Large intestine (tissue), 3 donors: ENCODE measurements around the gene KMT2C. TPM values are rescaled to one million over a fixed set of nuclear protein-coding genes. Genes with fewer than 3 reads are reported as not detected.

Experiments used
- DNase-seq, 2 donors: peaks; one replicate each; pipeline versions ENCODE4 v3.0.0 to v3.0.0-alpha.2; 2013
- H3K27ac ChIP-seq: one replicate; pipeline ENCODE4 v1.5.1; 2013; ENCODE audit warnings: low read length
- H3K27me3 ChIP-seq: 2 replicates; pipeline ENCODE4 v1.6.1; 2013; ENCODE audit warnings: low read length; ENCODE audit not compliant: control insufficient read depth, insufficient read depth
- H3K36me3 ChIP-seq: 2 replicates; pipeline ENCODE4 v1.6.1; 2013; ENCODE audit warnings: low read length; ENCODE audit not compliant: control insufficient read depth, insufficient read depth
- H3K4me1 ChIP-seq: one replicate; pipeline ENCODE4 v1.6.1; 2013; ENCODE audit warnings: low read length; ENCODE audit not compliant: control insufficient read depth, insufficient read depth
- H3K4me3 ChIP-seq: one replicate; pipeline ENCODE4 v1.5.1; 2013; ENCODE audit warnings: low read length
- H3K9me3 ChIP-seq: one replicate; pipeline ENCODE4 v1.6.1; 2013; ENCODE audit warnings: mild to moderate bottlenecking, low read depth, low read length, moderate library complexity; ENCODE audit not compliant: control insufficient read depth
- WGBS: methylation state at CpG from one replicate; pipeline ENCODE4 v1.1.5; 2013; ENCODE audit warnings: low lambda C conversion rate; ENCODE audit not compliant: insufficient coverage; 5-methylcytosine and 5-hydroxymethylcytosine counted together
- polyA plus RNA-seq: library from polyadenylated mRNA; unstranded; fragments of 120-200 nt; gene quantifications from one replicate; pipeline ENCODE4 v1.2.1, GENCODE V29; 2013

The KMT2C gene
- polyA plus RNA-seq, 1 donor = 34.1 TPM

GRCh38 chr7:152120210-152120609 lies 315.6 kb downstream of the KMT2C start:
- WGBS = 100% methylated on average over 1 of the region's 6 CpGs
- H3K4me3 ChIP-seq = no peak overlapping the region
- H3K27me3 ChIP-seq = no peaks in the 10 kb centered on the region
- H3K27ac ChIP-seq = no peak overlapping the region
- H3K36me3 ChIP-seq = peaks cover 68% of the 10 kb centered on the region
- no peaks in the 10 kb centered on the region for H3K9me3 ChIP-seq
- DNase-seq = no peak
- H3K4me1 ChIP-seq = no peaks in the 10 kb centered on the region

GRCh38 chr7:152117356-152117755 lies 318.4 kb downstream of the KMT2C start:
- no peaks in the 10 kb centered on the region for H3K9me3 ChIP-seq
- H3K4me3 ChIP-seq = no peak overlapping the region
- peaks cover 62% of the 10 kb centered on the region for H3K36me3 ChIP-seq
- no peak overlapping the region for H3K27ac ChIP-seq
- no peaks in the 10 kb centered on the region for H3K27me3 ChIP-seq
- no peaks in the 10 kb centered on the region for H3K4me1 ChIP-seq
- DNase-seq = no peak
- WGBS = no CpG with 5 or more reads among the region's 8 CpGs

- H3K4me3 ChIP-seq = no peak overlapping the region
- H3K36me3 ChIP-seq = peaks cover 54% of the 10 kb centered on the region
- H3K4me1 ChIP-seq = no peaks in the 10 kb centered on the region
- no CpG with 5 or more reads among the region's 9 CpGs for WGBS
- no peak overlapping the region for H3K27ac ChIP-seq
- H3K27me3 ChIP-seq = no peaks in the 10 kb centered on the region
- no peak for DNase-seq
- no peaks in the 10 kb centered on the region for H3K9me3 ChIP-seq
Measured at GRCh38 chr7:152115021-152115718, 320.6 kb downstream of the KMT2C start.

- no peaks in the 10 kb centered on the region for H3K4me1 ChIP-seq
- H3K27me3 ChIP-seq = no peaks in the 10 kb centered on the region
- H3K9me3 ChIP-seq = no peaks in the 10 kb centered on the region
- no peak overlapping the region for H3K27ac ChIP-seq
- DNase-seq = no peak
- H3K36me3 ChIP-seq = peaks cover 46% of the 10 kb centered on the region
- H3K4me3 ChIP-seq = no peak overlapping the region
Measured at GRCh38 chr7:152112829-152113228, 323.0 kb downstream of the KMT2C start.

GRCh38 chr7:152108359-152108758 lies 327.4 kb downstream of the KMT2C start:
- Histone ChIP-seq H3K36me3 (peaks cover 40% of the 10 kb centered on the region), H3K27me3 (no peaks in the 10 kb centered on the region), H3K4me3 (no peak overlapping the region), H3K4me1 (no peaks in the 10 kb centered on the region), H3K27ac (no peak overlapping the region), H3K9me3 (no peaks in the 10 kb centered on the region)
- WGBS = 91% methylated on average over 4 of the region's 7 CpGs
- DNase-seq = no peak

- WGBS = 80% methylated on average over 1 of the region's 17 CpGs
- H3K9me3 ChIP-seq = no peaks in the 10 kb centered on the region
Measured at GRCh38 chr7:152107945-152108344, 327.9 kb downstream of the KMT2C start.

GRCh38 chr7:152106990-152107389 lies 328.8 kb downstream of the KMT2C start:
- Histone ChIP-seq H3K9me3 (no peaks in the 10 kb centered on the region), H3K4me3 (no peak overlapping the region), H3K36me3 (peaks cover 42% of the 10 kb centered on the region), H3K27ac (no peak overlapping the region), H3K27me3 (no peaks in the 10 kb centered on the region), H3K4me1 (no peaks in the 10 kb centered on the region)
- no peak for DNase-seq
- WGBS = 90% methylated on average over 2 of the region's 4 CpGs

More at GRCh38 chr7:152107945-152108344, 327.9 kb downstream of the KMT2C start:
- H3K36me3 ChIP-seq = peaks cover 41% of the 10 kb centered on the region
- H3K4me1 ChIP-seq = no peaks in the 10 kb centered on the region
- H3K27ac ChIP-seq = no peak overlapping the region
- DNase-seq = no peak
- H3K27me3 ChIP-seq = no peaks in the 10 kb centered on the region
- no peak overlapping the region for H3K4me3 ChIP-seq

GRCh38 chr7:152105205-152105604 lies 330.6 kb downstream of the KMT2C start:
- H3K4me1 ChIP-seq = peaks cover 4% of the 10 kb centered on the region
- no peak for DNase-seq
- no CpG with 5 or more reads among the region's 11 CpGs for WGBS
- H3K36me3 ChIP-seq = peaks cover 32% of the 10 kb centered on the region
- H3K27me3 ChIP-seq = no peaks in the 10 kb centered on the region
- no peak overlapping the region for H3K4me3 ChIP-seq
- H3K27ac ChIP-seq = no peak overlapping the region
- H3K9me3 ChIP-seq = no peaks in the 10 kb centered on the region

- no peak overlapping the region for H3K27ac ChIP-seq
- H3K36me3 ChIP-seq = peaks cover 24% of the 10 kb centered on the region
- no peak overlapping the region for H3K4me3 ChIP-seq
- no peak for DNase-seq
- H3K4me1 ChIP-seq = peaks cover 4% of the 10 kb centered on the region
- no peaks in the 10 kb centered on the region for H3K27me3 ChIP-seq
- WGBS = 100% methylated on average over 1 of the region's 5 CpGs
- no peaks in the 10 kb centered on the region for H3K9me3 ChIP-seq
Measured at GRCh38 chr7:152103691-152104090, 332.1 kb downstream of the KMT2C start.

GRCh38 chr7:152103066-152103465 lies 332.7 kb downstream of the KMT2C start:
- peaks cover 4% of the 10 kb centered on the region for H3K4me1 ChIP-seq
- H3K36me3 ChIP-seq = peaks cover 24% of the 10 kb centered on the region
- H3K4me3 ChIP-seq = no peak overlapping the region
- no peaks in the 10 kb centered on the region for H3K9me3 ChIP-seq
- no peaks in the 10 kb centered on the region for H3K27me3 ChIP-seq
- DNase-seq = no peak
- WGBS = 100% methylated on average over 1 of the region's 7 CpGs
- no peak overlapping the region for H3K27ac ChIP-seq

GRCh38 chr7:152097330-152097729 lies 338.5 kb downstream of the KMT2C start:
- WGBS = 80% methylated on average over 1 of the region's 4 CpGs
- Histone ChIP-seq H3K4me1 (peaks cover 4% of the 10 kb centered on the region), H3K9me3 (no peaks in the 10 kb centered on the region), H3K27ac (no peak overlapping the region), H3K36me3 (no peaks in the 10 kb centered on the region), H3K4me3 (no peak overlapping the region), H3K27me3 (no peaks in the 10 kb centered on the region)
- DNase-seq = no peak
